ENCODE measurements around the gene RIF1.

Gene RIF1

DNA sequence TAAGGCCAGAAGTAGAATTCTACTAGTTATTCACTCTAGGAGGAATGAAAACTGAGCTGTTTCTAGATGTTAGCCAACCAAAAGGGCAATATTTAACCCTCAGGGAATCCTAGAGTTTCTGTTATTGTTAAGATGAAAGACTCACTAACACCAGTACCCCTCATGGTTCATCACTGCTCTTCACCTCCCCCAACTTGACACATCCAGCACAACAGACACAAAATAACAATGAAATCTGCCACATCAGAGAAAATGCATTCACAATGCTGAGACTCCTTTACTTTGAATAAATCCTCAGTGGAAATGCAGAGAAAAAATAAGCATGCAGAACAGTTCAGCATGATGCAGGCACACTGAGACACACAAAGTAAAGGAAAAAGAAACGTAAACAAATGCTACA is 111.3 kb downstream of the RIF1 start:
- DNase-seq (ENCODE audit: low spot score): no peak

DNA sequence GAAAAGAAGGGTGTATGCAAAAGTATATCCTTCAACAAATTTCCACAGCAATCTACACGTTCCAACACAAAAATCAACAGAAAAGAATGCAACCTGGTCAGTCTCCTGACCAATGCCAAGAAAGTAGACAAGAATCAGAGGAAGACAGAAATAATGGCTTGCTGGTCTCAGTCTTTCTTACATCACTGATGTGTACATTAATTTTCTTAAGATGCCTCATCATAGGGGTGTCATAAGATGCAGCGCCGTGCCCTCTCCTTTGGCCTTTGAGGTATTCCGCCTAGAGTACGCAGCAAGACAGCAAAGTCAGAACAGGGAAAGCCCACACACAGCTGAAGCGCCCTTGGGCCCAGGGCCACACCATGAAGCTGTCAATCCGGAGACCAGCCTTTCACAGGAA is 112.9 kb downstream of the RIF1 start:
- DNase-seq (ENCODE audit: low spot score): no peak

DNA sequence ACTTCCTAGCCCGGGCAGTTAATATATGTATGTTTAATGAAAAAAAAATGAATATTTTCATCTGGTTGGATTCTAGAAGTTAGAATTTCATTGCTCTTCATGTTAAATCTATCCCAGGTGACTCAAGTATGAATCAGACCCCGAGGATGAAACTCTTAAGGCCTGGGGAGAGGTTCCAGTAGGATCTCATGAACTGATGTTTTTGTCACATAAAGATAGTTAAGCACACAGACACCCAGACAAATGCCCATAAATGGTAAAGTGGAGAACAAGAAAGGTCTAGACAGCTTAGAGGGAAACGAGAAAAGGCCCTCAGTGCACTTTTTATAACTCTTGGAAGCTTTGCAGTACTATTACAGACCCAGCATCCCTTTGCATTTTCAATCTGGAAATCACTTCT is 114.1 kb downstream of the RIF1 start:
- no peak for DNase-seq (ENCODE audit: low spot score)

DNA sequence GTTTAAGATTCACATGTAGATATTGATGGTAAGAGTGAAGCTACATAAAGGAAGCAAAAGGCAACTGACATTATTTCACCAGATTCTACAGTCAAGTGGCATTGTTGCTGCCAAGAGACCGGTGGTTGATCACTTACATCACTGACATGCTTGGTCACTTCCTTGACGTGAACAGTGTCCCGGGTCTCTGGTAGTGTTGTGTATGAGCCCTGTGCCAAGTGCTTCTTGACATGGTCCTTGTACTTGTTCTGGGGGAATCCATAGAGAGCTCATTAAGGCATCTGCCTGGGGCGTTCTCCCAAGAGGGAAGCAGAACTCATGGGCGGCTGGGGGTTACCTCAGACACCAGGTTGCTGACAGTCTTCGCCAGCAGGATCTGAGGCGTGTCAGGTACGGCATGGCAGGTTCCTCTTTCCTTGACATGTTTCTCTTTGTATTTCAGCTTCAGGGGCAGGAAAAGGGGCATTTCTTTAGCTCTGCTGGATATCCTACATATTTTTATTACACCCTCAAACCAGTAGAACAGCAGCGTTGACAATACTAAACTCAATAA is 116.2 kb downstream of the RIF1 start:
- no peak for DNase-seq (ENCODE audit: low spot score)

DNA sequence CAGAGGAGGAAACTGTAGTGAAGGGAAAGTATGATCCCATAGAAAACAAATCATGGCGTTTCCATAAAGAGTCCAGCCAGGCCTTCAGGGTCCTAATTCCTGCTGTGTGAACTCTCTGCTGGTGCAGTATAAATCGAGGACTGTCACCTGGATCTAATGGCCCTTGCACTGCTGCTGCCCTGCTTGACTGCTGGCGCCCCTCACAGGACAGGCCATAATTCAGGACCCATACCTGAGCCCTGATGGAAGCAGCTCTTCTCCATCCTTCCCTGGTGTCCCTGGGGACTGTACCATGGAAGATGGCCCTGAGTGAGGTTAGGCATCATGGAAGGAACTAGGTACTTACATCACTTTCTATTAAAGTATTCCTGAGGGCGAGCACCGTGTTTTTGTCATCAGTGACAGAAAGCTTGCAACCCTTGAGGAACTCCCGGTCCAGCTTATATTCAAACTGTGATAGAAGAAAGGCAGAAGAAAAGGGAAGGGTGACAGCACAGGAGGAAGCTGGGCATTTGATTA is 116.9 kb downstream of the RIF1 start:
- DNase-seq (ENCODE audit: low spot score): no peak

Data from cerebellar cortex (tissue), 1 donor.